GM10248 (cell line): ENCODE data around the gene AGMO.

Experiments
- CTCF ChIA-PET: fragments of 300-600 bp; sonication (Branson Sonifier 250); formaldehyde crosslinking; extraction: SDS; loops from one replicate; lab custom pipeline; 2021; ENCODE audit warnings: antibody characterized with exemption; lab: Yijun Ruan, JAX
- POLR2A ChIA-PET: fragments of 350-650 bp; sonication (Branson Sonifier 250); formaldehyde crosslinking; extraction: SDS; loops from one replicate; lab custom pipeline; 2020; ENCODE audit warnings: antibody characterized with exemption; lab: Yijun Ruan, JAX
- DNase-seq: peaks from one replicate; pipeline ENCODE4 v3.0.0; 2012; ENCODE audit errors: extremely low spot score
- CTCF ChIP-seq: IDR thresholded peaks from 2 replicates; pipeline ENCODE4 v1.5.1; 2012; ENCODE audit warnings: mild to moderate bottlenecking, low read depth; ENCODE audit errors: extremely low read depth, missing control alignments, control extremely low read depth

Gene AGMO

GRCh38 chr7:15167912-15168311 lies 393.9 kb downstream of the AGMO start:
- no peak for TF ChIP-seq CTCF
- DNase-seq = no peak
- CTCF ChIA-PET = interaction anchor here (1.5 kb wide), 1 partner anchor 18 kb away, joined by 4 read pairs; no protein-coding TSS in a partner anchor
- POLR2A ChIA-PET = no interaction called here

GRCh38 chr7:15166620-15167019 lies 395.2 kb downstream of the AGMO start:
- no peak for DNase-seq
- POLR2A ChIA-PET = no interaction called here
- no peak for TF ChIP-seq CTCF
- CTCF ChIA-PET = interaction anchor here (1.5 kb wide), 1 partner anchor 16 kb away, joined by 4 read pairs; no protein-coding TSS in a partner anchor

GRCh38 chr7:15159261-15159660 lies 402.6 kb downstream of the AGMO start:
- TF ChIP-seq CTCF = no peak
- CTCF ChIA-PET = no interaction called here
- no peak for DNase-seq
- POLR2A ChIA-PET = no interaction called here

- TF ChIP-seq CTCF = no peak
- DNase-seq = no peak
- POLR2A ChIA-PET = no interaction called here
- CTCF ChIA-PET = no interaction called here
Measured at GRCh38 chr7:15158141-15158810, 403.5 kb downstream of the AGMO start.
